Progenitor cell of endocrine pancreas (in vitro differentiated cells): ENCODE results near the gene CHRNE. TPM values are rescaled to one million over a fixed set of nuclear protein-coding genes. Genes with fewer than 3 reads are reported as not detected.
"Not testable (repeated sequence)": the region's sequence is repeated elsewhere in the genome, so short reads cannot be mapped to it uniquely, and the experiment has no call there.

ENCODE experiments used
- DNase-seq: peaks from one replicate; pipeline ENCODE4 v3.0.0; 2021; ENCODE audit warnings: low spot score; ENCODE audit not compliant: unreplicated experiment
- H3K27ac Mint-ChIP-seq: 2 replicates; pipeline ENCODE4 v1.8.0; 2021; ENCODE audit warnings: mild to moderate bottlenecking, moderate library complexity, mixed read lengths
- H3K27me3 Mint-ChIP-seq: 2 replicates; pipeline ENCODE4 v1.8.0; 2021; ENCODE audit warnings: mixed read lengths
- H3K36me3 Mint-ChIP-seq: 2 replicates; pipeline ENCODE4 v1.8.0; 2022; ENCODE audit warnings: mixed read lengths; ENCODE audit not compliant: insufficient read depth
- H3K4me1 Mint-ChIP-seq: 2 replicates; pipeline ENCODE4 v1.8.0; 2021; ENCODE audit warnings: low read depth, mixed read lengths
- H3K4me3 Mint-ChIP-seq: 2 replicates; pipeline ENCODE4 v1.8.0; 2021; ENCODE audit warnings: low read depth, mild to moderate bottlenecking, moderate library complexity, mixed read lengths
- H3K9me3 Mint-ChIP-seq: 2 replicates; pipeline ENCODE4 v1.8.0; 2021; ENCODE audit warnings: low read depth, mixed read lengths
- CTCF ChIP-seq: fragments of 200-600 bp; sonication (generic); IDR thresholded peaks from one replicate; pipeline ENCODE4 v1.5.0; 2021; ENCODE audit warnings: antibody characterized with exemption, mild to moderate bottlenecking; ENCODE audit not compliant: unreplicated experiment
- total RNA-seq: library from RNA; stranded (reverse); gene quantifications from 2 replicates; pipeline ENCODE4 v1.2.1, GENCODE V29; 2021

The CHRNE gene
- total RNA-seq, 1 donor from 2014 or later = 0.36 TPM

GRCh38 chr17:4872786-4873185 is 30.1 kb downstream of the CHRNE start:
- no peaks in the 10 kb centered on the region for H3K27me3 Mint-ChIP-seq
- no peak for DNase-seq
- TF ChIP-seq CTCF = no peak
- H3K4me3 Mint-ChIP-seq = no peak overlapping the region
- H3K36me3 Mint-ChIP-seq = peaks cover 3% of the 10 kb centered on the region
- no peaks in the 10 kb centered on the region for H3K4me1 Mint-ChIP-seq
- H3K27ac Mint-ChIP-seq = peak overlapping the region; percentile 14
- H3K9me3 Mint-ChIP-seq = no peaks in the 10 kb centered on the region

- Mint-ChIP-seq H3K4me3 (no peak overlapping the region), H3K4me1 (no peaks in the 10 kb centered on the region), H3K36me3 (peaks cover 3% of the 10 kb centered on the region), H3K27me3 (no peaks in the 10 kb centered on the region), H3K9me3 (no peaks in the 10 kb centered on the region), H3K27ac (no peak overlapping the region)
- DNase-seq = no peak
- TF ChIP-seq CTCF = no peak
Measured at GRCh38 chr17:4870855-4871254, 32.0 kb downstream of the CHRNE start.

- not testable (repeated sequence) for DNase-seq, H3K4me1 Mint-ChIP-seq, H3K9me3 Mint-ChIP-seq, H3K27ac Mint-ChIP-seq, H3K4me3 Mint-ChIP-seq, H3K36me3 Mint-ChIP-seq, H3K27me3 Mint-ChIP-seq
Measured at GRCh38 chr17:4869058-4869998, 33.6 kb downstream of the CHRNE start.

- H3K27ac Mint-ChIP-seq, H3K27me3 Mint-ChIP-seq, H3K36me3 Mint-ChIP-seq, H3K4me1 Mint-ChIP-seq, DNase-seq, H3K9me3 Mint-ChIP-seq, H3K4me3 Mint-ChIP-seq: not testable (repeated sequence)
Measured at GRCh38 chr17:4867535-4867934, 35.4 kb downstream of the CHRNE start.

- Mint-ChIP-seq H3K27me3 (no peaks in the 10 kb centered on the region), H3K4me1 (peaks cover 7% of the 10 kb centered on the region), H3K4me3 (no peak overlapping the region), H3K27ac (no peak overlapping the region), H3K9me3 (no peaks in the 10 kb centered on the region), H3K36me3 (peaks cover 7% of the 10 kb centered on the region)
- TF ChIP-seq CTCF = no peak
- DNase-seq = no peak
Measured at GRCh38 chr17:4863321-4863720, 39.6 kb downstream of the CHRNE start.

- Mint-ChIP-seq H3K4me1 (peaks cover 12% of the 10 kb centered on the region), H3K27me3 (no peaks in the 10 kb centered on the region), H3K9me3 (no peaks in the 10 kb centered on the region), H3K36me3 (peaks cover 7% of the 10 kb centered on the region), H3K27ac (no peak overlapping the region), H3K4me3 (no peak overlapping the region)
- TF ChIP-seq CTCF = no peak
- DNase-seq = no peak
Measured at GRCh38 chr17:4862720-4863119, 40.2 kb downstream of the CHRNE start.
